DND-41 (cell line): Measurements from ENCODE around the gene GUCD1.
"Not testable (repeated sequence)": the region's sequence is repeated elsewhere in the genome, so short reads cannot be mapped to it uniquely, and the experiment has no call there.

ENCODE experiments used
- CTCF ChIP-seq: IDR thresholded peaks from 2 replicates; pipeline ENCODE4 v1.5.1; 2012; ENCODE audit warnings: borderline replicate concordance, low read length, moderate library complexity, mild to moderate bottlenecking; ENCODE audit not compliant: poor library complexity, severe bottlenecking; ENCODE audit errors: extremely low read depth
- EZH2 ChIP-seq: IDR thresholded peaks from 3 replicates; pipeline ENCODE4 v1.6.1; 2012; ENCODE audit warnings: borderline replicate concordance, low read depth, mild to moderate bottlenecking, moderate library complexity, low read length, inconsistent platforms; ENCODE audit not compliant: severe bottlenecking

- not testable (repeated sequence) for TF ChIP-seq CTCF, EZH2
Measured at GRCh38 chr22:24530968-24531367, 24.0 kb downstream of the GUCD1 start.
